Measurements from ENCODE around the gene HSPA1L. TPM values are rescaled to one million over a fixed set of nuclear protein-coding genes. Genes with fewer than 3 reads are reported as not detected.

HSPA1L gene
- total RNA-seq, 2 experiments from 2014 or later = 1.7 to 1.8 TPM

DNA sequence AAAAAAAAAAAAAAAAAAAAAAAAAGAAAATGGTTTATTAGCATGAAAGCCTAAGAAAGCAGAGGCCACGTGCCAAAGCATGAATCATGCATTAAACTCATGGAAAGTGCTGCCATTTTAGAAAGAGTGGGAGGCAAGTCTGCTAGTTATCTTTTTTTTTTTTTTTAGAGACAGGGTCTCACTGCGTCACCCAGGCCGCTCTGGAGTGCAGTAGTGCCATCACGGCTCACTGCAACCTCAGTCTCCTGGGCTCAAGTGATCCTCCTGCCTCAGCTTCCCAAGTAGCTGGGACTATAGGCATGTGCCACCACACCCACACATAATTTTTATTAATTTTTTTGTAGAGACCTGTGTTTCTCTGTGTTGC, 43.1 kb downstream of the HSPA1L start:
- ChIA-PET CTCF (interaction anchor here (0.9 to 1.3 kb wide), 2 partner anchors 43 to 226 kb away, joined by 3 to 4 read pairs; partner anchors contain the start of genes ATP6V1G2 and DDAH2), POLR2A (interaction anchor here (0.6 to 0.9 kb wide), 3 partner anchors 24 to 43 kb away, joined by 3 to 5 read pairs (median 5); partner anchors contain the start of gene DDAH2)
- H3K27me3 Mint-ChIP-seq = no peaks in the 10 kb centered on the region
- H3K4me1 ChIP-seq (ENCODE audit: insufficient read depth, low read length) = peaks cover 70% of the 10 kb centered on the region
- H3K36me3 ChIP-seq (ENCODE audit: insufficient read depth, low read length) = no peaks in the 10 kb centered on the region
- TF ChIP-seq, protein P1, sequence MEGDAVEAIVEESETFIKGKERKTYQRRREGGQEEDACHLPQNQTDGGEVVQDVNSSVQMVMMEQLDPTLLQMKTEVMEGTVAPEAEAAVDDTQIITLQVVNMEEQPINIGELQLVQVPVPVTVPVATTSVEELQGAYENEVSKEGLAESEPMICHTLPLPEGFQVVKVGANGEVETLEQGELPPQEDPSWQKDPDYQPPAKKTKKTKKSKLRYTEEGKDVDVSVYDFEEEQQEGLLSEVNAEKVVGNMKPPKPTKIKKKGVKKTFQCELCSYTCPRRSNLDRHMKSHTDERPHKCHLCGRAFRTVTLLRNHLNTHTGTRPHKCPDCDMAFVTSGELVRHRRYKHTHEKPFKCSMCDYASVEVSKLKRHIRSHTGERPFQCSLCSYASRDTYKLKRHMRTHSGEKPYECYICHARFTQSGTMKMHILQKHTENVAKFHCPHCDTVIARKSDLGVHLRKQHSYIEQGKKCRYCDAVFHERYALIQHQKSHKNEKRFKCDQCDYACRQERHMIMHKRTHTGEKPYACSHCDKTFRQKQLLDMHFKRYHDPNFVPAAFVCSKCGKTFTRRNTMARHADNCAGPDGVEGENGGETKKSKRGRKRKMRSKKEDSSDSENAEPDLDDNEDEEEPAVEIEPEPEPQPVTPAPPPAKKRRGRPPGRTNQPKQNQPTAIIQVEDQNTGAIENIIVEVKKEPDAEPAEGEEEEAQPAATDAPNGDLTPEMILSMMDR (IDR thresholded peaks at IDR 0.05) = no peak
- H3K4me3 ChIP-seq (ENCODE audit: low read length) = no peak overlapping the region
- no peak overlapping the region for H3K27ac ChIP-seq (ENCODE audit: low read depth in 1 of 2, low read length in 2 of 2)
- peak overlapping the region; percentile 65 for H3K4me3 Mint-ChIP-seq
- H3K4me1 Mint-ChIP-seq (ENCODE audit: low read depth) = peaks cover 40% of the 10 kb centered on the region
- no peaks in the 10 kb centered on the region for H3K36me3 Mint-ChIP-seq (ENCODE audit: low read depth)
- ATAC-seq (ENCODE audit: poor library complexity) (peak; percentile 31), DNase-seq (peak in 3 of 14 experiments; percentile 24 to 50 (median 36))
- intact Hi-C loops (cut with DNase I, micrococcal nuclease) = loop anchor here in 1 of 2 experiments (2.0 kb wide), 1 partner anchor 33 kb away; no protein-coding TSS in a partner anchor
- peak overlapping the region; percentile 42 for H3K27ac Mint-ChIP-seq
- no peaks in the 10 kb centered on the region for H3K9me3 ChIP-seq (ENCODE audit: control insufficient read depth in 1 of 2, insufficient read depth in 1 of 2, low read length in 2 of 2)
- no peaks in the 10 kb centered on the region for H3K9me3 Mint-ChIP-seq
- no peaks in the 10 kb centered on the region for H3K27me3 ChIP-seq (ENCODE audit: control insufficient read depth in 1 of 2, insufficient read depth in 2 of 2, low read length in 2 of 2)

DNA sequence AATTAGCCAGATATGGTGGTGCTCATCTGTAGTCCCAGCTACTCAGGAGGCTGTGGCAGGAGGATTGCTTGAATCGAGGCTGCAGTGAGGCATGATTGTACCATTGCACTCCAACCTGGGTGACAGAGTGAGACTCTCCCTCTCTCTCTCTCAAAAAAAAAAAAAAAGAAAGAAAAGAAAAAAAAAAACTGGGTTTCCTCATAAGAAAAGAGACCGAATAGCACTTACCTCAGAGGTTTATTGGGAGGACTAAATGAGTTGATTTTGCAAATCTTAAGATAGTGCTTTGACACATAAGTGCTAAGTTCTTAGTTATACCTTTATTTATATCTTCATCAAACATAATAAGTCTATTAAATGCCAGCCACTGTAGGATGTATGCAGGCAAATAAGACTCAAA, 44.2 kb downstream of the HSPA1L start:
- Histone ChIP-seq H3K27ac (ENCODE audit: low read depth in 1 of 2, low read length in 2 of 2) (no peak overlapping the region), H3K36me3 (ENCODE audit: insufficient read depth, low read length) (no peaks in the 10 kb centered on the region), H3K4me3 (ENCODE audit: low read length) (no peak overlapping the region), H3K4me1 (ENCODE audit: insufficient read depth, low read length) (peaks cover 59% of the 10 kb centered on the region), H3K27me3 (ENCODE audit: control insufficient read depth in 1 of 2, insufficient read depth in 2 of 2, low read length in 2 of 2) (no peaks in the 10 kb centered on the region), H3K9me3 (ENCODE audit: control insufficient read depth in 1 of 2, insufficient read depth in 1 of 2, low read length in 2 of 2) (no peaks in the 10 kb centered on the region)
- Mint-ChIP-seq H3K9me3 (no peaks in the 10 kb centered on the region), H3K27ac (peak overlapping the region; percentile 36), H3K4me1 (ENCODE audit: low read depth) (peaks cover 34% of the 10 kb centered on the region), H3K4me3 (no peak overlapping the region), H3K36me3 (ENCODE audit: low read depth) (no peaks in the 10 kb centered on the region), H3K27me3 (no peaks in the 10 kb centered on the region)
- ChIA-PET CTCF (interaction anchor here (0.6 to 1.7 kb wide), 7 partner anchors 27 to 391 kb away, joined by 3 to 34 read pairs (median 4); partner anchors contain the start of genes DDAH2 and MSH5), POLR2A (interaction anchor here (1.2 to 2.0 kb wide), 6 partner anchors 24 to 68 kb away, joined by 3 to 9 read pairs (median 6); partner anchors contain the start of genes ABHD16A, DDAH2, LSM2 and MSH5)
- DNase-seq (no peak), ATAC-seq (ENCODE audit: poor library complexity) (no peak)
- TF ChIP-seq, protein P1 (IDR thresholded peaks at IDR 0.05) = no peak
- intact Hi-C loops (cut with DNase I, micrococcal nuclease) = no loop called here

DNA sequence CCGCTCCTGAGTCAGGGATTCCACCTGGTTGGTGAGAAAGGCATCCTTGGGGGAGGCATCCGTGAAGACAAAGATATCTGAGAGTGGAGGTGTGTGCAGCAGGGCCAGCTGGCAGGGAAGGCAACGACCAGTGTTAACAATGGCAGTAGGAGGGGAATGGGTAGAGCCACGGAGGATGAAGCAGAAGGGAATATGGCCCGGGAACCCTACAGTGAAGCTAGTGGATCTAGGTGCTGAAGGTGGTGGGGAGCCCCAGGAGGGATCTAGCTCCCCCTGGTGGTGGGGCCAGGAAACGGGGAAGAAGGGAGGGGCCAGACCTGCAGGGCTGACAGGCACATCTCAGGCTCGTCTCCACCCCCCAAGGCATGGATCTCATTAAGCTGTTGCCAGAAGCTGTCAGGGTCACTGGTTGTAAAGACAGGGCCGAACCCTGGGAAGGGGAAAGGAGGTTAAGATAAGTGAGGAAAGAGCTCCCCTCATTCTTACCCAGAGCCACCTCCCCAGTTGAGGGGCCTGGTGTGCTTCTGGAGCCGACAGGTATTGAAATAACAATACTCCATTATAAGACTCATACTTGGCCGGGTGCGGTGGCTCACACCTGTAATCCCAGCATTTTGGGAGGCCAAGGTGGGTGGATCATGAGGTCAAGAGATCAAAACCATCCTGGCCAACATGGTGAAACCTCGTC, 45.3 kb downstream of the HSPA1L start:
- peak overlapping the region; percentile 48 for H3K4me3 Mint-ChIP-seq
- Histone ChIP-seq H3K27ac (ENCODE audit: low read depth in 1 of 2, low read length in 2 of 2) (no peak overlapping the region), H3K4me1 (ENCODE audit: insufficient read depth, low read length) (peaks cover 49% of the 10 kb centered on the region), H3K36me3 (ENCODE audit: insufficient read depth, low read length) (no peaks in the 10 kb centered on the region), H3K9me3 (ENCODE audit: control insufficient read depth in 1 of 2, insufficient read depth in 1 of 2, low read length in 2 of 2) (no peaks in the 10 kb centered on the region), H3K27me3 (ENCODE audit: control insufficient read depth in 1 of 2, insufficient read depth in 2 of 2, low read length in 2 of 2) (no peaks in the 10 kb centered on the region), H3K4me3 (ENCODE audit: low read length) (no peak overlapping the region)
- H3K36me3 Mint-ChIP-seq (ENCODE audit: low read depth) = no peaks in the 10 kb centered on the region
- DNase-seq (peak; percentile 66 to 89 (median 75)), ATAC-seq (ENCODE audit: poor library complexity) (peak; percentile 79)
- CTCF ChIA-PET = interaction anchor here (0.7 to 1.7 kb wide), 19 partner anchors 8 to 147 kb away, joined by 3 to 34 read pairs (median 4); partner anchors contain the start of genes DDAH2, LSM2 and MSH5
- H3K4me1 Mint-ChIP-seq (ENCODE audit: low read depth) = peaks cover 27% of the 10 kb centered on the region
- POLR2A ChIA-PET = interaction anchor here (0.8 to 2.0 kb wide), 8 partner anchors 25 to 67 kb away, joined by 3 to 9 read pairs (median 4); partner anchors contain the start of genes ABHD16A, CLIC1, DDAH2 and HSPA1A
- H3K27ac Mint-ChIP-seq = no peak overlapping the region
- TF ChIP-seq, protein P1 (IDR thresholded peaks at IDR 0.05) = peak; percentile 63
- H3K27me3 Mint-ChIP-seq = no peaks in the 10 kb centered on the region
- H3K9me3 Mint-ChIP-seq = no peaks in the 10 kb centered on the region
- intact Hi-C loops (cut with DNase I, micrococcal nuclease) = loop anchor here (1.0 to 2.0 kb wide), 2 partner anchors 41 kb away; partner anchors contain the start of gene DDAH2 (in 2 of the 2)
